Pancreas (tissue), 10 donors: ENCODE measurements around the gene BSND. TPM values are rescaled to one million over a fixed set of nuclear protein-coding genes. Genes with fewer than 3 reads are reported as not detected.

ENCODE experiments used
- ATAC-seq, 4 donors: fragments of 200-7000 bp; cut with Tn5 transposase; one replicate each; pipeline versions ENCODE4 v1.8.0 to v1.9.1; 2020; ENCODE audit warnings: mild to moderate bottlenecking in 4 of 4, moderate library complexity in 4 of 4
- DNase-seq, 6 donors: peaks; one replicate each; pipeline ENCODE4 v3.0.0-alpha.2; 2020
- FAIRE-seq: peaks from 2 replicates; lab custom pipeline; 2012; peaks lifted over from hg19 to GRCh38; lab: Jason Lieb, UNC
- H3K27ac ChIP-seq, 4 donors: fragments of 200-600 bp; sonication (generic); 1 replicate in 3 of 4; 2 replicates in 1 of 4; pipeline versions ENCODE4 v1.5.0 to v1.8.0; 2020
- H3K27me3 ChIP-seq, 4 donors: fragments of 200-600 bp; one replicate each; pipeline ENCODE4 v1.8.0; 2021
- H3K36me3 ChIP-seq, 3 donors: fragments of 200-600 bp; sonication (generic) in 1 of 3; one replicate each; pipeline versions ENCODE4 v1.5.0 to v1.8.0; 2020 to 2021
- H3K4me1 ChIP-seq, 3 donors: fragments of 200-600 bp; one replicate each; pipeline ENCODE4 v1.8.0; 2021
- H3K4me3 ChIP-seq, 4 donors: fragments of 200-600 bp; sonication (generic) in 2 of 4; one replicate each; pipeline versions ENCODE4 v1.5.0 to v1.8.0; 2020 to 2021
- H3K9me3 ChIP-seq, 4 donors: fragments of 200-600 bp; one replicate each; pipeline ENCODE4 v1.8.0; 2021
- CTCF ChIP-seq, 4 donors: fragments of 200-600 bp; sonication (generic) in 3 of 4; IDR thresholded peaks; one replicate each; pipeline versions ENCODE4 v1.5.0 to v1.8.0; 2021; ENCODE audit warnings: antibody characterized with exemption in 4 of 4
- WGBS, 2 donors: extraction: QIAGEN DNeasy Blood & Tissue Kit; methylation state at CpG; one replicate each; pipeline ENCODE4 v1.1.7; 2013; 5-methylcytosine and 5-hydroxymethylcytosine counted together
- intact Hi-C, 3 donors: fragments of 100-400 bp; cut with DNase I; formaldehyde crosslinking; loops; one replicate each; pipeline versions ENCODE4 v1.11.1 to v1.14.2; 2022
- polyA plus RNA-seq, 2 donors: library from polyadenylated mRNA; stranded (reverse); fragments of 200-250 nt; gene quantifications; one replicate each; pipeline ENCODE4 v1.2.3, GENCODE V29; 2013
- total RNA-seq, 6 donors: library from RNA; stranded (reverse); fragmentation: NEBNext Ultra II Directional in 4 of 6; extraction: Animal tissue kit (Norgen Biotek cat#: 25700) in 4 of 6; gene quantifications; one replicate each; pipeline versions ENCODE4 v1.2.1 to v1.2.4, GENCODE V29; 2021 to 2023
- donor health status: healthy with polysubstance abuse.
- donor health status: DM: no; HTN: no; CAD: no; lungs with moderate emphysema.
- donor health status: DM: no; HTN: no; CAD: no.
- donor health status: control.
- donor health status: control.
- donor health status: Bipolar disorder and iron deficiency.
- donor health status: DM: yes; HTN: yes; CAD: no.
- donor health status: DM: no; HTN: no; CAD: no.
- donor health status: DM: no; HTN: no; CAD: no.
- donor health status: DM: yes; HTN: yes; CAD: no.

The BSND gene
- total and polyA plus RNA-seq, 8 donors, result 0.02 to 0.04 TPM; not detected in 6

- H3K36me3 ChIP-seq, result no peaks in the 10 kb centered on the region
- ATAC-seq, result no peak
- intact Hi-C loops, result no loop called here
- no peak overlapping the region for H3K27ac ChIP-seq
- TF ChIP-seq CTCF (IDR thresholded peaks at IDR 0.05), result no peak
- H3K4me1 ChIP-seq, result no peaks in the 10 kb centered on the region
- no peaks in the 10 kb centered on the region for H3K27me3 ChIP-seq
- H3K9me3 ChIP-seq, result no peaks in the 10 kb centered on the region
- no peak overlapping the region for H3K4me3 ChIP-seq
- 94 to 98% methylated on average over 20 of the region's 20 CpGs for WGBS, 2 donors
- peak in 1 of 6 donors; percentile 8 for DNase-seq
- FAIRE-seq, result no peak
Observed at GRCh38 chr1:55056632-55056992, 57.9 kb downstream of the BSND start.

- no peak for ATAC-seq
Observed at GRCh38 chr1:55057270-55057955, 58.7 kb downstream of the BSND start.

GRCh38 chr1:55057956-55058298 lies 59.2 kb downstream of the BSND start:
- peak in 1 of 6 donors; percentile 6 for DNase-seq
- intact Hi-C loops, result no loop called here

More at GRCh38 chr1:55057270-55057955, 58.7 kb downstream of the BSND start:
- FAIRE-seq, result no peak
- no peaks in the 10 kb centered on the region for H3K36me3 ChIP-seq
- DNase-seq, result peak in 1 of 6 donors; percentile 7
- WGBS, 2 donors, result 90 to 91% methylated on average over 15 of the region's 15 CpGs
- H3K27me3 ChIP-seq, result no peaks in the 10 kb centered on the region
- no peaks in the 10 kb centered on the region for H3K4me1 ChIP-seq
- H3K9me3 ChIP-seq, result no peaks in the 10 kb centered on the region
- intact Hi-C loops, result no loop called here
- H3K4me3 ChIP-seq, result no peak overlapping the region
- no peak for TF ChIP-seq CTCF (IDR thresholded peaks at IDR 0.05)
- H3K27ac ChIP-seq, result no peak overlapping the region

GRCh38 chr1:55059302-55060132 lies 60.8 kb downstream of the BSND start:
- ATAC-seq (no peak), FAIRE-seq (no peak), DNase-seq (no peak)
- 85 to 86% methylated on average over 14 of the region's 14 CpGs for WGBS, 2 donors
- Histone ChIP-seq H3K36me3 (no peaks in the 10 kb centered on the region), H3K4me1 (no peaks in the 10 kb centered on the region), H3K4me3 (no peak overlapping the region), H3K9me3 (no peaks in the 10 kb centered on the region), H3K27ac (no peak overlapping the region), H3K27me3 (no peaks in the 10 kb centered on the region)
- no peak for TF ChIP-seq CTCF (IDR thresholded peaks at IDR 0.05)
- intact Hi-C loops, result no loop called here

More at GRCh38 chr1:55057956-55058298, 59.2 kb downstream of the BSND start:
- H3K4me3 ChIP-seq, result no peak overlapping the region
- no peak for TF ChIP-seq CTCF (IDR thresholded peaks at IDR 0.05)
- no peaks in the 10 kb centered on the region for H3K36me3 ChIP-seq
- 92 to 93% methylated on average over 6 of the region's 6 CpGs for WGBS, 2 donors
- H3K4me1 ChIP-seq, result no peaks in the 10 kb centered on the region
- ATAC-seq, result no peak
- H3K9me3 ChIP-seq, result no peaks in the 10 kb centered on the region
- FAIRE-seq, result no peak
- H3K27me3 ChIP-seq, result no peaks in the 10 kb centered on the region
- H3K27ac ChIP-seq, result no peak overlapping the region
